Ascending aorta (tissue), 2 donors: Measurements from ENCODE around the gene SMAD5. TPM values are rescaled to one million over a fixed set of nuclear protein-coding genes. Genes with fewer than 3 reads are reported as not detected.

Experiments used
- DNase-seq, 2 donors: peaks; one replicate each; pipeline ENCODE4 v3.0.0-alpha.2; 2019; ENCODE audit warnings: low spot score in 2 of 2
- H3K27ac ChIP-seq, 2 donors: fragments of 200-600 bp; sonication (generic); one replicate each; pipeline ENCODE4 v1.5.1; 2016 to 2017; ENCODE audit warnings: mild to moderate bottlenecking in 1 of 2
- H3K27me3 ChIP-seq: fragments of 200-600 bp; sonication (generic); one replicate; pipeline ENCODE4 v1.5.1; 2017
- H3K36me3 ChIP-seq, 2 donors: fragments of 200-600 bp; sonication (generic); one replicate each; pipeline ENCODE4 v1.5.1; 2016
- H3K4me1 ChIP-seq, 2 donors: fragments of 200-600 bp; sonication (generic); one replicate each; pipeline ENCODE4 v1.5.1; 2016 to 2017; ENCODE audit warnings: mild to moderate bottlenecking in 1 of 2
- H3K4me3 ChIP-seq, 2 donors: fragments of 200-600 bp; sonication (generic); one replicate each; pipeline ENCODE4 v1.5.1; 2016 to 2017; ENCODE audit warnings: mild to moderate bottlenecking in 1 of 2
- H3K9me3 ChIP-seq, 2 donors: fragments of 200-600 bp; sonication (generic); one replicate each; pipeline ENCODE4 v1.5.1; 2016
- intact Hi-C: fragments of 100-400 bp; cut with DNase I; formaldehyde crosslinking; loops from one replicate; pipeline ENCODE4 v1.15.1; 2023
- total RNA-seq: library from RNA; depleted of rRNA; stranded (reverse); fragments of >200 nt; gene quantifications from one replicate; pipeline ENCODE4 v1.1.0, GENCODE V29; 2016
- TF ChIP-seq, protein P1 (sequence below), 3 experiments: fragments of 200-600 bp in 2 of 3; fragments of 450-650 bp in 1 of 3; sonication (generic) in 2 of 3; IDR thresholded peaks; one replicate each; pipeline ENCODE4 v1.5.1; 2016 to 2019; ENCODE audit warnings: antibody characterized with exemption in 3 of 3, mild to moderate bottlenecking in 1 of 3, moderate library complexity in 1 of 3

SMAD5 gene
- total RNA-seq, 1 donor from 2014 or later: 23.8 TPM

DNA sequence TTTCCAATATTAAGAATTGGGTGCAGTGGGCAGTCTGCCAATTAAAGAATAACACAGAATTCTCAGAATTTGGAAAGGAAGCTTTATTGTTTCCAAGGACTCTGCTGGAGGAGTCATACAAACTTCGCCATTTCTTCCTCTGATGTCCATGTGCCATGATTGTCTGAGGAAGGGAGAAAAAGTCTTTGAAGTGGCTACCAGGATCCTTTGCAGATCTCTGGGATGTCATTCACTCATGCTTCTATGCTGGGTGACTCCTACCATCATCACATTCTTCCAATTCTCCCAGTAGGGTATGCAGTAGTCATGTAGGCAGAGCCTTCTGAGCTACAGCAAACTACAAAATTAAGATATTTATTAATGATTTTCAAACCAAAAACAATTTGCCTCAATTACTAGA lies 3.2 kb upstream of the SMAD5 start:
- DNase-seq: no peak
- intact Hi-C loops: no loop called here
- TF ChIP-seq, protein P1, sequence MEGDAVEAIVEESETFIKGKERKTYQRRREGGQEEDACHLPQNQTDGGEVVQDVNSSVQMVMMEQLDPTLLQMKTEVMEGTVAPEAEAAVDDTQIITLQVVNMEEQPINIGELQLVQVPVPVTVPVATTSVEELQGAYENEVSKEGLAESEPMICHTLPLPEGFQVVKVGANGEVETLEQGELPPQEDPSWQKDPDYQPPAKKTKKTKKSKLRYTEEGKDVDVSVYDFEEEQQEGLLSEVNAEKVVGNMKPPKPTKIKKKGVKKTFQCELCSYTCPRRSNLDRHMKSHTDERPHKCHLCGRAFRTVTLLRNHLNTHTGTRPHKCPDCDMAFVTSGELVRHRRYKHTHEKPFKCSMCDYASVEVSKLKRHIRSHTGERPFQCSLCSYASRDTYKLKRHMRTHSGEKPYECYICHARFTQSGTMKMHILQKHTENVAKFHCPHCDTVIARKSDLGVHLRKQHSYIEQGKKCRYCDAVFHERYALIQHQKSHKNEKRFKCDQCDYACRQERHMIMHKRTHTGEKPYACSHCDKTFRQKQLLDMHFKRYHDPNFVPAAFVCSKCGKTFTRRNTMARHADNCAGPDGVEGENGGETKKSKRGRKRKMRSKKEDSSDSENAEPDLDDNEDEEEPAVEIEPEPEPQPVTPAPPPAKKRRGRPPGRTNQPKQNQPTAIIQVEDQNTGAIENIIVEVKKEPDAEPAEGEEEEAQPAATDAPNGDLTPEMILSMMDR (IDR thresholded peaks at IDR 0.05): no peak
- no peak overlapping the region for H3K4me3 ChIP-seq
- H3K9me3 ChIP-seq: no peaks in the 10 kb centered on the region
- no peaks in the 10 kb centered on the region for H3K27me3 ChIP-seq
- no peaks in the 10 kb centered on the region for H3K36me3 ChIP-seq
- no peak overlapping the region for H3K27ac ChIP-seq
- H3K4me1 ChIP-seq: peaks cover 6 to 18% of the 10 kb centered on the region in 2 donors

- Histone ChIP-seq H3K4me3 (no peak overlapping the region), H3K27ac (peak overlapping the region in 1 of 2 donors; percentile 97), H3K4me1 (peaks cover 6 to 26% of the 10 kb centered on the region in 2 donors), H3K36me3 (no peaks in the 10 kb centered on the region), H3K9me3 (no peaks in the 10 kb centered on the region), H3K27me3 (no peaks in the 10 kb centered on the region)
- TF ChIP-seq, protein P1 (IDR thresholded peaks at IDR 0.05): no peak
- DNase-seq: no peak
- intact Hi-C loops: loop anchor here (5.0 kb wide), 1 partner anchor 103 kb away; the partner anchor contains the start of gene TGFBI
Measured at GRCh38 chr5:136130581-136130980, 2.1 kb upstream of the SMAD5 start.

DNA sequence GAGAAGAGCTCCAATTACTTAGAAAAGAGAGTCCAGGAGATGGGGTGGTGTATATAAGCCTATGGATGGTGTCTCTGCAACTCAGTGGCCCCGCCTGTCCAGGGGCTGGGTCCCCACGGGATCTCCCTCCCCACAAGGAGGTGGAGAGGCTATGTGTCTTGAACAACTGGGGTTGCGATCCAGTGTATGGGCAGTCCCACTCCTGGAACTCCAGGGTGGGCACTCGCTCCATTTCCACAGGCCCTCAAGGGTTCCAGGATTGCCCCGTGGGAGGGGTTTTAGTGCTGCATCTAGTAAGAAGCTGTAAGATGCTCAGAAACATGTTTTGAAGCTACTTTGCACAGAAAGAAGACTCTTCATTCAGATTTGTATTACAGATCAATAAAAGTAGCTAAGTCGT lies 558 bp upstream of the SMAD5 start:
- Histone ChIP-seq H3K27ac (peak overlapping the region; percentile 96 to 97), H3K9me3 (no peaks in the 10 kb centered on the region), H3K36me3 (no peaks in the 10 kb centered on the region), H3K4me1 (peaks cover 6 to 31% of the 10 kb centered on the region in 2 donors), H3K4me3 (peak overlapping the region; percentile 76 to 84), H3K27me3 (no peaks in the 10 kb centered on the region)
- no peak for DNase-seq
- intact Hi-C loops: loop anchor here (2.0 to 5.0 kb wide), 3 partner anchors 51 to 105 kb away; partner anchors contain the start of gene TGFBI
- TF ChIP-seq, protein P1 (IDR thresholded peaks at IDR 0.05): no peak

GRCh38 chr5:136133222-136133921 lies 727 bp downstream of the SMAD5 start:
- Histone ChIP-seq H3K27ac (peak overlapping the region; percentile 96 to 97), H3K4me3 (peak overlapping the region; percentile 76 to 84), H3K4me1 (peaks cover 6 to 34% of the 10 kb centered on the region in 2 donors), H3K9me3 (no peaks in the 10 kb centered on the region), H3K36me3 (no peaks in the 10 kb centered on the region), H3K27me3 (no peaks in the 10 kb centered on the region)
- TF ChIP-seq, protein P1 (IDR thresholded peaks at IDR 0.05): no peak
- intact Hi-C loops: loop anchor here (2.0 to 5.0 kb wide), 3 partner anchors 53 to 106 kb away; partner anchors contain the start of gene TGFBI
- peak in 1 of 2 donors; percentile 69 for DNase-seq

- H3K27me3 ChIP-seq: no peaks in the 10 kb centered on the region
- no peaks in the 10 kb centered on the region for H3K36me3 ChIP-seq
- peak overlapping the region; percentile 76 to 84 for H3K4me3 ChIP-seq
- TF ChIP-seq, protein P1 (IDR thresholded peaks at IDR 0.05): no peak
- peaks cover 6 to 34% of the 10 kb centered on the region in 2 donors for H3K4me1 ChIP-seq
- H3K27ac ChIP-seq: peak overlapping the region; percentile 96 to 97
- H3K9me3 ChIP-seq: no peaks in the 10 kb centered on the region
- intact Hi-C loops: loop anchor here (2.0 to 5.0 kb wide), 3 partner anchors 53 to 107 kb away; partner anchors contain the start of gene TGFBI
- no peak for DNase-seq
Measured at GRCh38 chr5:136133922-136134379, 1.3 kb downstream of the SMAD5 start.
